HCT116 (cell line): ENCODE results near the gene SMARCAL1. TPM values are rescaled to one million over a fixed set of nuclear protein-coding genes. Genes with fewer than 3 reads are reported as not detected.

Experiments used
- ATAC-seq: fragments of 200-7000 bp; cut with Tn5 transposase; 2 replicates; pipeline ENCODE4 v1.9.1; 2020; ENCODE audit warnings: mild to moderate bottlenecking, moderate library complexity
- BruUV-seq: library from RNA; stranded (reverse); fragments of 400-500 nt; replicated peaks from 2 replicates; lab custom pipeline; 2021; lab: Mats Ljungman, UMichigan
- CTCF ChIA-PET: fragments of 300-600 bp; sonication (Branson Sonifier 250); formaldehyde crosslinking; loops from one replicate; lab custom pipeline; 2021; ENCODE audit warnings: antibody characterized with exemption; lab: Charles Lee
- POLR2A ChIA-PET: fragments of 300-600, 350-600 bp; sonication (Branson Sonifier 250); formaldehyde crosslinking; loops from one replicate; lab custom pipeline; 2021; ENCODE audit warnings: antibody characterized with exemption; lab: Charles Lee
- RAD21 ChIA-PET, 2 experiments: fragments of 300-600 bp; sonication (Branson Sonifier 250); formaldehyde crosslinking; loops; one replicate each; lab custom pipeline; 2023; ENCODE audit warnings: low total read pairs in 2 of 2; ENCODE audit not compliant: uncharacterized antibody in 2 of 2, unreplicated experiment in 2 of 2, low non-redundant PET in 1 of 2; lab: Charles Lee
- DNase-seq: peaks from one replicate; pipeline ENCODE4 v3.0.0-alpha.2; 2010; ENCODE audit warnings: low read depth, low spot score
- H2AFZ ChIP-seq: fragments of 200-600 bp; shearing (Covaris generic), sonication (generic); 2 replicates; pipeline ENCODE4 v1.6.1; 2017; ENCODE audit warnings: low read depth, mixed run types, mixed read lengths, antibody characterized with exemption, low read length; ENCODE audit not compliant: poor library complexity, severe bottlenecking
- H3K27ac ChIP-seq: 2 replicates; pipeline ENCODE4 v1.5.1; 2012; ENCODE audit warnings: low read depth, low read length
- H3K27me3 ChIP-seq: fragments of 200-600 bp; sonication (generic); 2 replicates; pipeline ENCODE4 v1.6.1; 2016; ENCODE audit warnings: mixed run types, low read length, mixed read lengths; ENCODE audit not compliant: insufficient read depth
- H3K36me3 ChIP-seq, 2 experiments: fragments of 200-500 bp in 1 of 2; fragments of 200-600 bp in 1 of 2; sonication (Bioruptor generic) in 1 of 2; sonication (generic) in 1 of 2; 2 replicates each; pipeline versions ENCODE4 v1.5.1 to v1.6.1; 2014 to 2016; ENCODE audit warnings: low read length in 2 of 2, inconsistent platforms in 1 of 2, mixed read lengths in 1 of 2, mixed run types in 1 of 2; ENCODE audit not compliant: insufficient read depth in 2 of 2, control insufficient read depth in 1 of 2
- H3K4me1 ChIP-seq, 2 experiments: fragments of 200-600 bp in 1 of 2; sonication (generic) in 1 of 2; 2 replicates each; pipeline versions ENCODE4 v1.5.1 to v1.6.1; 2012 to 2017; ENCODE audit warnings: low read length in 2 of 2, inconsistent platforms in 1 of 2, mild to moderate bottlenecking in 1 of 2, mixed read lengths in 1 of 2, mixed run types in 1 of 2, moderate library complexity in 1 of 2; ENCODE audit not compliant: insufficient read depth in 2 of 2, control insufficient read depth in 1 of 2
- H3K4me2 ChIP-seq: fragments of 200-600 bp; sonication (generic); 2 replicates; pipeline ENCODE4 v1.6.1; 2017; ENCODE audit warnings: mixed run types, low read length, mixed read lengths
- H3K4me3 ChIP-seq, 2 experiments: fragments of 200-600 bp in 1 of 2; sonication (generic) in 1 of 2; replicated peaks in 1 of 2; 2 replicates each; pipeline ENCODE4 v1.5.1; 2011 to 2016; ENCODE audit warnings: low read length in 2 of 2, control low read depth in 1 of 2, low read depth in 1 of 2, mild to moderate bottlenecking in 1 of 2, mixed read lengths in 1 of 2, mixed run types in 1 of 2
- H3K79me2 ChIP-seq: fragments of 200-600 bp; sonication (generic); 2 replicates; pipeline ENCODE4 v1.6.1; 2017; ENCODE audit warnings: mild to moderate bottlenecking, mixed run types, low read length, moderate library complexity, mixed read lengths; ENCODE audit not compliant: insufficient read depth
- H3K9ac ChIP-seq: fragments of 200-600 bp; sonication (generic); 2 replicates; pipeline ENCODE4 v1.6.1; 2016; ENCODE audit warnings: low read length, mixed read lengths
- H3K9me2 ChIP-seq: fragments of 200-600 bp; sonication (generic), shearing (Covaris generic); 2 replicates; pipeline ENCODE4 v1.6.1; 2017; ENCODE audit warnings: mixed run types, mild to moderate bottlenecking, moderate library complexity; ENCODE audit not compliant: insufficient read depth
- H3K9me3 ChIP-seq, 2 experiments: fragments of 200-500 bp in 1 of 2; fragments of 200-600 bp in 1 of 2; sonication (Bioruptor generic) in 1 of 2; sonication (generic) in 1 of 2; 2 replicates each; pipeline ENCODE4 v1.6.1; 2014 to 2017; ENCODE audit warnings: low read length in 2 of 2, mixed read lengths in 2 of 2, inconsistent platforms in 1 of 2, low read depth in 1 of 2, mild to moderate bottlenecking in 1 of 2, mixed run types in 1 of 2, moderate library complexity in 1 of 2; ENCODE audit not compliant: control insufficient read depth in 1 of 2, insufficient read depth in 1 of 2
- H4K20me1 ChIP-seq: fragments of 200-600 bp; sonication (generic), shearing (Covaris generic); 2 replicates; pipeline ENCODE4 v1.6.1; 2017; ENCODE audit warnings: mixed run types, mild to moderate bottlenecking, moderate library complexity; ENCODE audit not compliant: insufficient read depth
- EZH2 ChIP-seq: fragments of 200-600 bp; sonication (generic); IDR thresholded peaks from 2 replicates; pipeline ENCODE4 v1.6.1; 2017; ENCODE audit warnings: antibody characterized with exemption, mixed run types
- POLR2A ChIP-seq: IDR thresholded peaks from 2 replicates; pipeline ENCODE4 v1.7.0; 2011; ENCODE audit warnings: borderline replicate concordance; ENCODE audit not compliant: insufficient read depth, insufficient read length; ENCODE audit errors: extremely low read depth
- POLR2AphosphoS5 ChIP-seq: IDR thresholded peaks from 2 replicates; pipeline ENCODE4 v1.6.1; 2011; ENCODE audit warnings: mild to moderate bottlenecking, low read depth, low read length, moderate library complexity
- RAD21 ChIP-seq: IDR thresholded peaks from 2 replicates; pipeline ENCODE4 v1.6.1; 2012; ENCODE audit warnings: low read depth, mild to moderate bottlenecking
- SP1 ChIP-seq: IDR thresholded peaks from 2 replicates; pipeline ENCODE4 v1.6.1; 2012; ENCODE audit warnings: low read depth
- intact Hi-C: fragments of 100-400 bp; cut with micrococcal nuclease; formaldehyde crosslinking; loops from 2 replicates; pipeline ENCODE4 v1.10.0; 2022
- total RNA-seq: library from RNA; stranded (reverse); gene quantifications from one replicate; pipeline ENCODE4 v1.2.1, GENCODE V29; 2021; ENCODE audit not compliant: unreplicated experiment

SMARCAL1 gene
- total RNA-seq, 1 experiment from 2014 or later: 18.0 TPM

GRCh38 chr2:216505133-216506106, 93.1 kb downstream of the SMARCAL1 start:
- no TSS peak for BruUV-seq
- H3K79me2 ChIP-seq: peaks cover 34% of the 10 kb centered on the region
- no peak; the same call in 1 of the 2 replicates for ATAC-seq

GRCh38 chr2:216507220-216508160, 95.2 kb downstream of the SMARCAL1 start:
- Histone ChIP-seq H3K4me3 (no peak overlapping the region), H2AFZ (no peak overlapping the region), H3K36me3 (peaks cover 20 to 30% of the 10 kb centered on the region in 2 experiments), H3K27me3 (no peaks in the 10 kb centered on the region), H3K79me2 (peaks cover 13% of the 10 kb centered on the region), H3K9ac (no peak overlapping the region), H4K20me1 (peaks cover 31% of the 10 kb centered on the region; the same call in 1 of the 2 replicates), H3K4me2 (no peak overlapping the region), H3K4me1 (no peaks in the 10 kb centered on the region), H3K9me3 (no peaks in the 10 kb centered on the region), H3K27ac (no peak overlapping the region), H3K9me2 (no peaks in the 10 kb centered on the region)
- peak; percentile 48 for TF ChIP-seq POLR2A
- TF ChIP-seq EZH2: no peak
- TF ChIP-seq SP1: no peak
- intact Hi-C loops: no loop called here
- no peak for DNase-seq
- ChIA-PET RAD21 (no interaction called here), CTCF (interaction anchor here (1.1 kb wide), 1 partner anchor 12 kb away, joined by 3 read pairs; no protein-coding TSS in a partner anchor), POLR2A (interaction anchor here (1.4 to 2.6 kb wide), 2 partner anchors 9 to 10 kb away, joined by 3 to 18 read pairs; partner anchors contain the start of gene RPL37A)
- ATAC-seq: peak; percentile 24
- BruUV-seq: no TSS peak

More at GRCh38 chr2:216505133-216506106, 93.1 kb downstream of the SMARCAL1 start:
- Histone ChIP-seq H3K9me2 (no peaks in the 10 kb centered on the region), H3K9ac (no peak overlapping the region), H2AFZ (no peak overlapping the region), H4K20me1 (peaks cover 46% of the 10 kb centered on the region; the same call in 1 of the 2 replicates), H3K4me2 (no peak overlapping the region), H3K36me3 (peaks cover 39 to 51% of the 10 kb centered on the region in 2 experiments), H3K9me3 (no peaks in the 10 kb centered on the region), H3K27me3 (no peaks in the 10 kb centered on the region), H3K4me1 (peaks cover under 1% of the 10 kb centered on the region in 2 experiments; a peak in 3 of 4 replicates), H3K27ac (peak overlapping the region; percentile 6; the same call in 1 of the 2 replicates), H3K4me3 (no peak overlapping the region)
- RAD21 ChIA-PET: no interaction called here
- intact Hi-C loops: no loop called here
- POLR2A ChIA-PET: no interaction called here
- no peak for DNase-seq
- CTCF ChIA-PET: no interaction called here
- TF ChIP-seq POLR2AphosphoS5: peak; percentile 55; the same call in 1 of the 2 replicates
- no peak for TF ChIP-seq RAD21
